ENCODE results near the gene DOCK4. TPM values are rescaled to one million over a fixed set of nuclear protein-coding genes. Genes with fewer than 3 reads are reported as not detected.

The DOCK4 gene
- total and polyA plus RNA-seq, 4 donors = 7.2 to 48.9 (median 12.8) TPM

- Histone ChIP-seq H3K9ac (ENCODE audit: low read depth in 1 of 2, low read length in 2 of 2) (no peak overlapping the region), H3K27ac (ENCODE audit: low read depth in 1 of 2, low read length in 2 of 2) (no peak overlapping the region), H3K4me3 (ENCODE audit: low read depth in 1 of 3, low read length in 3 of 3) (no peak overlapping the region), H3K27me3 (ENCODE audit: control insufficient read depth in 4 of 4, insufficient read depth in 4 of 4, low read length in 3 of 4) (no peaks in the 10 kb centered on the region), H3K9me3 (ENCODE audit: control insufficient read depth in 4 of 4, low read length in 3 of 4) (no peaks in the 10 kb centered on the region), H3K36me3 (ENCODE audit: control insufficient read depth in 4 of 4, insufficient read depth in 3 of 4, low read depth in 1 of 4, low read length in 3 of 4) (no peaks in the 10 kb centered on the region), H3K4me1 (ENCODE audit: control insufficient read depth in 4 of 4, insufficient read depth in 4 of 4, low read length in 3 of 4) (peaks cover 6 to 14% (median 10%) of the 10 kb centered on the region in 4 donors)
- WGBS = 82% methylated on average over 2 of the region's 2 CpGs
- no peak for TF ChIP-seq MAX (IDR thresholded peaks at IDR 0.05)
- no peak for TF ChIP-seq JUND (IDR thresholded peaks at IDR 0.05)
- no peak for TF ChIP-seq GABPA (IDR thresholded peaks at IDR 0.05 in 1 of 2, conservative IDR thresholded peaks at IDR 0.05 in 1 of 2)
- no peak for TF ChIP-seq REST (IDR thresholded peaks at IDR 0.05)
- TF ChIP-seq FOXA1 (IDR thresholded peaks at IDR 0.05) = no peak
- TF ChIP-seq HNF4G (IDR thresholded peaks at IDR 0.05) = no peak
- TF ChIP-seq NR2F2 (IDR thresholded peaks at IDR 0.05) = no peak
- no peak for TF ChIP-seq RXRA (IDR thresholded peaks at IDR 0.05)
- no peak for TF ChIP-seq ZBTB33 (IDR thresholded peaks at IDR 0.05)
- no peak for TF ChIP-seq ATF3 (IDR thresholded peaks at IDR 0.05)
- no peak for TF ChIP-seq YY1 (IDR thresholded peaks at IDR 0.05)
- DNase-seq (ENCODE audit: low spot score) = no peak
Observed at GRCh38 chr7:112108981-112109380, 97.2 kb downstream of the DOCK4 start.

- TF ChIP-seq ATF3 (IDR thresholded peaks at IDR 0.05) (no peak), FOXA2 (IDR thresholded peaks at IDR 0.05) (no peak), GABPA (IDR thresholded peaks at IDR 0.05 in 1 of 2, conservative IDR thresholded peaks at IDR 0.05 in 1 of 2) (no peak), TAF1 (conservative IDR thresholded peaks at IDR 0.05) (no peak), RAD21 (IDR thresholded peaks at IDR 0.05) (no peak), YY1 (IDR thresholded peaks at IDR 0.05) (no peak), RXRA (IDR thresholded peaks at IDR 0.05) (no peak)
- H3K9me3 ChIP-seq (ENCODE audit: control insufficient read depth in 4 of 4, low read length in 3 of 4) = no peaks in the 10 kb centered on the region
- H3K9ac ChIP-seq (ENCODE audit: low read depth in 1 of 2, low read length in 2 of 2) = no peak overlapping the region
- no peak overlapping the region for H3K27ac ChIP-seq (ENCODE audit: low read depth in 1 of 2, low read length in 2 of 2)
- no peaks in the 10 kb centered on the region for H3K36me3 ChIP-seq (ENCODE audit: control insufficient read depth in 4 of 4, insufficient read depth in 3 of 4, low read depth in 1 of 4, low read length in 3 of 4)
- H3K27me3 ChIP-seq (ENCODE audit: control insufficient read depth in 4 of 4, insufficient read depth in 4 of 4, low read length in 3 of 4) = no peaks in the 10 kb centered on the region
- H3K4me1 ChIP-seq (ENCODE audit: control insufficient read depth in 4 of 4, insufficient read depth in 4 of 4, low read length in 3 of 4) = peaks cover 0 to 14% (median 10%) of the 10 kb centered on the region in 4 donors
- no peak overlapping the region for H3K4me3 ChIP-seq (ENCODE audit: low read depth in 1 of 3, low read length in 3 of 3)
- 81% methylated on average over 8 of the region's 8 CpGs for WGBS
- DNase-seq (ENCODE audit: low spot score) = no peak
Observed at GRCh38 chr7:112105584-112106530, 100.3 kb downstream of the DOCK4 start.

Data from liver (tissue), 9 donors.